Esophagus squamous epithelium (tissue), 5 donors: ENCODE measurements around the gene NLRC5. TPM values are rescaled to one million over a fixed set of nuclear protein-coding genes. Genes with fewer than 3 reads are reported as not detected.
A peak's percentile ranks its signal among the peaks of the same experiment; 100 is the strongest.

ENCODE experiments used
- DNase-seq: peaks from one replicate; lab custom pipeline; 2025; lab: John Stamatoyannopoulos, UW
- H3K27ac ChIP-seq, 4 donors: fragments of 200-600 bp; sonication (generic); one replicate each; pipeline ENCODE4 v1.5.1; 2016 to 2019; ENCODE audit warnings: mild to moderate bottlenecking in 1 of 4
- H3K27me3 ChIP-seq, 4 donors: fragments of 200-600 bp; sonication (generic); 1 replicate in 3 of 4; 2 replicates in 1 of 4; pipeline versions ENCODE4 v1.5.1 to v1.6.0; 2017 to 2021; ENCODE audit warnings: antibody characterized with exemption in 1 of 4
- H3K36me3 ChIP-seq, 3 donors: fragments of 200-600 bp; sonication (generic); one replicate each; pipeline ENCODE4 v1.5.1; 2016 to 2019
- H3K4me1 ChIP-seq, 3 donors: fragments of 200-600 bp; sonication (generic); one replicate each; pipeline ENCODE4 v1.5.1; 2017 to 2019
- H3K4me3 ChIP-seq, 4 donors: fragments of 200-600 bp; sonication (generic); 1 replicate in 3 of 4; 2 replicates in 1 of 4; pipeline ENCODE4 v1.5.1; 2016 to 2019; ENCODE audit warnings: mild to moderate bottlenecking in 2 of 4, moderate library complexity in 1 of 4
- H3K9me3 ChIP-seq, 3 donors: fragments of 200-600 bp; sonication (generic); one replicate each; pipeline ENCODE4 v1.5.1; 2016 to 2019
- POLR2A ChIP-seq, 4 donors: fragments of 450-650 bp; IDR thresholded peaks; one replicate each; pipeline ENCODE4 v1.6.1; 2017; ENCODE audit warnings: antibody characterized with exemption in 4 of 4, mild to moderate bottlenecking in 4 of 4, moderate library complexity in 3 of 4
- WGBS, 2 donors: methylation state at CpG; one replicate each; pipeline ENCODE4 v1.1.5; 2018; 5-methylcytosine and 5-hydroxymethylcytosine counted together
- intact Hi-C: fragments of 100-400 bp; cut with DNase I; formaldehyde crosslinking; loops from one replicate; pipeline ENCODE4 v1.15.0; 2022
- total RNA-seq, 4 donors: library from RNA; depleted of rRNA; stranded (reverse); fragments of >200 nt; gene quantifications; one replicate each; pipeline ENCODE4 v1.1.0, GENCODE V29; 2016
- TF ChIP-seq, protein P1 (sequence below), 6 experiments: fragments of 450-650 bp in 4 of 6; fragments of 200-600 bp in 2 of 6; sonication (generic) in 2 of 6; IDR thresholded peaks; one replicate each; pipeline ENCODE4 v1.5.1; 2016 to 2019; ENCODE audit warnings: antibody characterized with exemption in 6 of 6, mild to moderate bottlenecking in 4 of 6, moderate library complexity in 4 of 6
- donor health status: DM: yes; HTN: yes; CAD: no.

NLRC5 gene
- total RNA-seq, 4 donors from 2014 or later: 7.7 to 25.2 (median 14.1) TPM

DNA sequence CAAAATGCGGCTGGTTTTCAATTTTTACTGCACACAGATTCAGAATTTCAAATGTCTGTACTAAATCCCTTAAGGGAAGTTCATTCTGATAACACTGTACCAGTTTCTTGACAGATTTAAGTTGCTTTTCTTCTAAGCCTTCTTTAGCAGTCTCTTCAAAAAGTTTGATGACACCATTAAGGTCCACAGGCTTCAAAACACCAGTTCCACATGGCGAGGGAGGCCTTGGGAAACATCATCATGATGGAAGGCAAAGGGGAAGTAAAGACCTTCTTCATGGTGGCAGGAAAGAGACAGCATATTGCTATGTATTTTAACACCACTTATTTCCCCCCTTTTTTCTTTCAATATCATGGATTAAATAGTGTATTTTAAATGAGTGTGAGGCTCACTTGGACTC is 24.5 kb downstream of the NLRC5 start:
- WGBS, 2 donors: 78 to 85% methylated on average over 2 of the region's 2 CpGs
- DNase-seq: no peak
- peaks cover 0 to 20% (median 8%) of the 10 kb centered on the region in 3 donors for H3K4me1 ChIP-seq
- peaks cover 0 to 22% (median 0%) of the 10 kb centered on the region in 3 donors for H3K36me3 ChIP-seq
- no peaks in the 10 kb centered on the region for H3K27me3 ChIP-seq
- TF ChIP-seq, protein P1, sequence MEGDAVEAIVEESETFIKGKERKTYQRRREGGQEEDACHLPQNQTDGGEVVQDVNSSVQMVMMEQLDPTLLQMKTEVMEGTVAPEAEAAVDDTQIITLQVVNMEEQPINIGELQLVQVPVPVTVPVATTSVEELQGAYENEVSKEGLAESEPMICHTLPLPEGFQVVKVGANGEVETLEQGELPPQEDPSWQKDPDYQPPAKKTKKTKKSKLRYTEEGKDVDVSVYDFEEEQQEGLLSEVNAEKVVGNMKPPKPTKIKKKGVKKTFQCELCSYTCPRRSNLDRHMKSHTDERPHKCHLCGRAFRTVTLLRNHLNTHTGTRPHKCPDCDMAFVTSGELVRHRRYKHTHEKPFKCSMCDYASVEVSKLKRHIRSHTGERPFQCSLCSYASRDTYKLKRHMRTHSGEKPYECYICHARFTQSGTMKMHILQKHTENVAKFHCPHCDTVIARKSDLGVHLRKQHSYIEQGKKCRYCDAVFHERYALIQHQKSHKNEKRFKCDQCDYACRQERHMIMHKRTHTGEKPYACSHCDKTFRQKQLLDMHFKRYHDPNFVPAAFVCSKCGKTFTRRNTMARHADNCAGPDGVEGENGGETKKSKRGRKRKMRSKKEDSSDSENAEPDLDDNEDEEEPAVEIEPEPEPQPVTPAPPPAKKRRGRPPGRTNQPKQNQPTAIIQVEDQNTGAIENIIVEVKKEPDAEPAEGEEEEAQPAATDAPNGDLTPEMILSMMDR (IDR thresholded peaks at IDR 0.05): no peak
- TF ChIP-seq POLR2A (IDR thresholded peaks at IDR 0.05): no peak
- H3K27ac ChIP-seq: peak overlapping the region in 3 of 4 donors; percentile 22 to 69 (median 66)
- intact Hi-C loops: no loop called here
- H3K4me3 ChIP-seq: no peak overlapping the region
- no peaks in the 10 kb centered on the region for H3K9me3 ChIP-seq

DNA sequence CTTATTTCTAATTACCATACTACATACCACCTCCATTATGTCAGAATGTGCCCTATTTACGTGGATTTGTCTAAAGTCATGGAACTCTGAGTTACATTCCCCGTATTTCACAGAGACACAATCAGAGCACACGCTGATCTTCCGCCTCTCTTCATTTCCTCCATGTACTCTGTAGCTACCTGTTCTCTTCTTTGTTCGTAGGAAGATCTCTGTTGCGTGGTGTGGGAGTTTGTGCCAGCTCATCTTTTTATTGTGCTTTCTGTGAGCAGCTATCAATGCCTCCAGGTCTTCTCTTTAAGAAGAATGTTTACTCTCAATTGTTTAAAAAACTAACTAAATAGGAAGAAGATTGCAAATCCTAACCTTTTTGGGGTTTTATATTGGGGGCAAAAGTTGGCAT is 26.9 kb downstream of the NLRC5 start:
- TF ChIP-seq, protein P1 (IDR thresholded peaks at IDR 0.05): no peak
- no peak for TF ChIP-seq POLR2A (IDR thresholded peaks at IDR 0.05)
- Histone ChIP-seq H3K4me1 (peaks cover 0 to 20% (median 8%) of the 10 kb centered on the region in 3 donors), H3K9me3 (no peaks in the 10 kb centered on the region), H3K36me3 (peaks cover 4 to 46% (median 12%) of the 10 kb centered on the region in 3 donors), H3K4me3 (no peak overlapping the region), H3K27ac (no peak overlapping the region), H3K27me3 (no peaks in the 10 kb centered on the region)
- no peak for DNase-seq
- intact Hi-C loops: no loop called here
- WGBS, 2 donors: 90 to 96% methylated on average over 6 of the region's 6 CpGs

DNA sequence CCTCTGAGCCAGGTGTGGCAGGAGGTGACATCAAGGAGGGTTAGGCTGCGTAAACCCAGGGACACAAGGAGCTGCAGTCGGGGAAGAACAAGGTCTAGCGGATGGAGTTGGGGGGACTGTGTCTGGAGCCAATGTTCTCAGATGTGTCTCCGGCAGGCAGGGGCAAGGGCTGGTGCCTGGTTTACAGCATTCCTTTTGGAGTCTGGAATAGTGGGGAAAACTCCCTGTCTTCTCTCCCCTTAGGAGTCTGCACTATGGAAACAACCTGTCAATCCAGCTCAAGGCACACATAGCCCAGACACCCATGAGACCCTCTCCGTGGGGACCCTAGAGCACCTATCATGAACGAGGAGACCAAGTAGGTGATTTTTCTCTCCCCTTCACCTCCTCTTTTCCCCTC is 27.5 kb downstream of the NLRC5 start:
- Histone ChIP-seq H3K4me3 (no peak overlapping the region), H3K27ac (no peak overlapping the region), H3K9me3 (no peaks in the 10 kb centered on the region), H3K4me1 (peaks cover 0 to 20% (median 8%) of the 10 kb centered on the region in 3 donors), H3K36me3 (peaks cover 4 to 51% (median 17%) of the 10 kb centered on the region in 3 donors), H3K27me3 (no peaks in the 10 kb centered on the region)
- TF ChIP-seq, protein P1 (IDR thresholded peaks at IDR 0.05): no peak
- TF ChIP-seq POLR2A (IDR thresholded peaks at IDR 0.05): no peak
- 85 to 89% methylated on average over 6 of the region's 6 CpGs for WGBS, 2 donors
- intact Hi-C loops: no loop called here
- DNase-seq: no peak

DNA sequence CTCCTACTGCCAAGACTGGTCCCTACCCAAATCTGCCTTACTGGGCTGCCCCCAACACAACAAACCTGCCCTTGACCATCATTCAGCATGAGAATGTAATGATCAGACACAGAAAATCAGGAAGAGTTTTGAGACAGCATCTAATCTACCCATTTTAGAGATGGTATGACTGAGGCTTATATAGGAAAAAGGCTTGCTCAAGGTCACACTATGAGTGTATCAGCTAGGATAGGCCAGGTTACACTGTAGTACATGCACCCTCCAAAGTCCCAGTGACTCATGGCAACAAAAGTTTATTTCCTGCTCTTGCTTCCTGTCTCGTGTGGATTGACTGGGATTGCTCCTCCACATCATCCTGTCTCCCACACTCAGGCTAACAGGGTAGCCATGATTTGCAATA is 27.9 kb downstream of the NLRC5 start:
- Histone ChIP-seq H3K4me3 (no peak overlapping the region), H3K36me3 (peaks cover 4 to 55% (median 21%) of the 10 kb centered on the region in 3 donors), H3K4me1 (peaks cover 0 to 20% (median 8%) of the 10 kb centered on the region in 3 donors), H3K27me3 (no peaks in the 10 kb centered on the region), H3K9me3 (no peaks in the 10 kb centered on the region), H3K27ac (no peak overlapping the region)
- TF ChIP-seq, protein P1 (IDR thresholded peaks at IDR 0.05): no peak
- TF ChIP-seq POLR2A (IDR thresholded peaks at IDR 0.05): no peak
- WGBS, 2 donors: 44 to 63% methylated on average over 1 of the region's 1 CpG
- DNase-seq: no peak
- intact Hi-C loops: no loop called here

DNA sequence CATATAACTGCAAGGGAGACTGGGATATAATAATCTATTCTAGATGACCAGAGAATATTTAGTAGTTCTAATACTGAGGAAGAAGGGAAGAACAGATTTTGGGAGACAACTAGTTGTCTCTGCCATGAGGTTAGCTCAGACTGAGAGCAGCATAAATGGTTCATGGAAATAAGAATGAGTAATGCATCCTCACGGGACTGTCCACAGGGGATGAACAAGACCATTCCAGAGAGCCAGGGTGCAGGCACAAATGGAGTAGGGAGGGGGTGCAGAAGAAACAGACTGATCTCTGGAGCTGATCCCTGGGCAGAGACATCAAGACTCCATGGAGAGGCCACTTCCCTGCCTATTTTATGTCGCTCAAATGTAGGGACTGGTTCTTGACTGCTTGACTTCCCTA is 30.4 kb downstream of the NLRC5 start:
- peaks cover 0 to 7% (median 3%) of the 10 kb centered on the region in 3 donors for H3K4me1 ChIP-seq
- H3K4me3 ChIP-seq: no peak overlapping the region
- no peak for DNase-seq
- H3K9me3 ChIP-seq: no peaks in the 10 kb centered on the region
- H3K36me3 ChIP-seq: peaks cover 4 to 79% (median 24%) of the 10 kb centered on the region in 3 donors
- no peaks in the 10 kb centered on the region for H3K27me3 ChIP-seq
- TF ChIP-seq POLR2A (IDR thresholded peaks at IDR 0.05): no peak
- TF ChIP-seq, protein P1 (IDR thresholded peaks at IDR 0.05): no peak
- 66 to 92% methylated on average over 2 of the region's 2 CpGs for WGBS, 2 donors
- H3K27ac ChIP-seq: no peak overlapping the region
- intact Hi-C loops: no loop called here
